HT-29 (cell line): ENCODE measurements around the gene SACS. TPM values are rescaled to one million over a fixed set of nuclear protein-coding genes. Genes with fewer than 3 reads are reported as not detected.
"Not testable (repeated sequence)": the region's sequence is repeated elsewhere in the genome, so short reads cannot be mapped to it uniquely, and the experiment has no call there.

Source experiments
- DNase-seq: peaks from one replicate; pipeline ENCODE4 v3.0.0-alpha.2; 2015; ENCODE audit warnings: low spot score
- total RNA-seq: library from RNA; depleted of rRNA; stranded (reverse); fragments of >200 nt; shearing (Covaris generic); gene quantifications from 2 replicates; pipeline ENCODE4 v1.2.3, GENCODE V29; 2014; rRNA removed

Gene SACS
- total RNA-seq, 1 experiment from 2014 or later: 19.7 TPM

DNA sequence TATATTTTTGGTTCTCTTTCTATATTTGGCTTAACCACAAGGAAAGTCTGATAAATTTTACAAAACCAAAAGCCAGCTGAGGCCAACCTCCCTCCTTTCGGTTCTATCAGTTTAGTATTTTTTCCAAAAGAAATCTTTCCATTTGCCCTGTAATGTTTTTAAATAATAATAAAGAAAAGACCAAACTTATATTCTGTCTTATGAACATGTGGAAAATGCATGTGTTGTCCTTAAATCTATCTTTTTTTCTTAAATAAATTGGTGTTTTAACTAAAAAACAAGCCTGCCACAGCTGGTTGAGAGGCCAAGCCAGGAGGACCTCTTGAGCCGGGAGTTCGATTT is 113.6 kb downstream of the SACS start:
- DNase-seq: no peak

DNA sequence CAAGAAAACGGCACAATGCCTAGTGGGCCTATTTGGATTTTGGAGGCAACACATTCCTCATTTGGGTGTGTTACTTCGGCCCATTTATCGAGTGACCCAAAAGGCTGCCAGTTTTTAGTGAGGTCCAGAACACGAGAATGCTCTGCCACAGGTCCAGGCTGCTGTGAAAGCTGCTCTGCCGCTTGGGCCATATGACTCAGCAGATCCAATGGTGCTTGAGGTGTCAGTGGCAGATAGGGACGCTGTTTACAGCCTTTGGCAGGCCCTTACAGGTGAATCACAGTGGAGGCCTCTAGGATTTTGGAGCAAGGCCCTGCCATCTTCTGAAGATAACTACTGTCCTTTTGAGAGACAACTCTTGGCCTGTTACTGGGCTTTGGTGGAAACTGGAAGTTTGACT is 118.7 kb downstream of the SACS start:
- not testable (repeated sequence) for DNase-seq

DNA sequence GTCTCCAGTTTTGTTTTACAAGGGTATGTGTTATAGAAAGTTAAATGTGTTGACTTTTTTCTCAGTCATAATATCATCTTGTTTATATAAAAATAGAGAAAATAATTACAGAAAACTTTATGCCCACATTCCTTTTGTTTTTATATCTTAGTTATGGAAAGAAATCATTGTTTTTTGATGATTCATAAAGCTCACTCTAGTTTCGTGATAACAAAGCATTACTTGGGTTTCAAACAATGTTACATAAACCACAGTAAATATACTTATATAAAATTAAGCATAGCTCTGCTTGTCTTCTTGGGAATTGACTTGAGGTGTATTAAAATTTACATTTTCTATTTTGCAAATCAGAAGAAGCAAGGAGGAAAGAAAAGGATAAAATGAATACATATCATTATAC is 140.9 kb downstream of the SACS start:
- no peak for DNase-seq

DNA sequence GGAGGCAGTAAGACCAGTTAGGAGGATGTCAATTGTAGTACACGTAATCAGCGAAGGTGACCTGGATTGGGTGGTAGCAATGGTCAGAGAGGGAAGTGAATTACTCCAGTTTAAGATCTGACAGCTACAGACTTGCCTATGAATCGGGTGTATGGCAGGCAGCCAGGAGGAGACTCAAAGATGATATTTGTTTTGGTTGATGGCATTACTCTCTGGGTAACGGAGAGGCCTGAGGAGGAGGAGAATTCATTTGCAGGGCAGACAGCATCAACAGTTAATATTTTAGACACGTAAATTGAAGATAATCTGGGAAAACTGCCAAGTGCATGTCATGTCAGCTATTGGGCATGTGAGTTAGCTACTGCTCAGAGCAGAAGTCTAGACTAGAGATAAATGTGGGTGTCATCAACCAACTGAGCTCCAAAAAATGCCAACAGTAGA is 143.6 kb downstream of the SACS start:
- DNase-seq: no peak

DNA sequence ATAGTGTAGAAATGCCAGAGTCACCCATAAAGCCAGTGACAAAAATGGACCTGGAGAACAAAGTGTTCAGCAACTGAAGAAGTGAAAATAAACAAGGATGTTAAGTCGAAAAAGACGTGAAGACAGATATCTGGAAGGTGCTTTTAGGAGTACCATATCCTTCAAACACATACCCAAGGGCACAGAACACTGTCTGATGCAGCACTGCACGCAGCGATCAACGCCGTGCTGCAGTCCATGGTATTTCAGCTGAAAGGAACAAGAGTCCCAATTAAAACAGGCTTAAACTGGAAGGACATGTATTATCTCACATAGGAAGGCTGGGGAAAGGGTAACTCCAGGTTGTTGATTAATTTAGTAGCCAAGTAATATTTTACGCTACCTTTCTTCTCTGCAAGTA is 144.5 kb downstream of the SACS start:
- no peak for DNase-seq

DNA sequence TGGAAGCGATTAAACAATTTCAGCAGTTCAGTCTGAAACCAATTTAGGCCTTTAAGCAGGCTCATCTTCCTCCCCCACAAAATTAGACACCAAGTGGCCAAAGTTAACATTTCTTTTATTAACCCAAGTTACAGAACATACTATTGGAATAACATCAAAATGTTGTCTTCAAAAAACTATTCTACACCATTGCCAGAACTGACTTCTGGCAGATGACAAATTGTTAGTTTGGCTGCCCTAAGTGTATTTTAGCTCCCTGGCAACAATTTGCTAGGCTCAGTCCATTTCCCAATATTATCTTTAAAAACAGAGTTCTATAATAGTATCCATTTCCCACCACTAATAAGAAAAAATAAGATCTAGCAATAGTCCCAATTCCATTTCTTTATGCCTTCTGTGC is 144.9 kb downstream of the SACS start:
- DNase-seq: no peak

DNA sequence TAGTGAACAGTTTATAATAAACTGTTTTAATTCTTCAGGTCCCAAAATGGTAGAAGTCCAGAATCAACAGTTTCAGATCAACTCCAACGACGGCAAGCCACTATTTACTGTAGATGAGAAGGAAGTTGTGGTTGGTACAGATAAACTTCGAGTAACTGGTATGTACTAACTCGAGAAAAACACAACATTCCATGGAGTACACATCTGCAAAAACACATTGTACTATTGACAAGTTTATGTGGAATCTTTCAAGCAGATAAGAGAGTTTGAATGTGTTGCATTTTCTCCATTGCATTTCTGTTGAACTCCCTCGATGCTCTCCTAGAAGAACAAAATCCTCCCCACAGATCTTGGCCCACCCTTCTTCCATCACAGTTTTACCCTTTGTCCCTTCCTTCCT is 154.2 kb downstream of the SACS start:
- DNase-seq: no peak

Other genes with a start within 250 kb of the SACS start
- 0.03 TPM in 1 of 2 replicates, not detected in the other for gene TNFRSF19, start 136.7 kb upstream of the SACS start, total RNA-seq